ENCODE results near the gene HAND2.

The HAND2 gene

DNA sequence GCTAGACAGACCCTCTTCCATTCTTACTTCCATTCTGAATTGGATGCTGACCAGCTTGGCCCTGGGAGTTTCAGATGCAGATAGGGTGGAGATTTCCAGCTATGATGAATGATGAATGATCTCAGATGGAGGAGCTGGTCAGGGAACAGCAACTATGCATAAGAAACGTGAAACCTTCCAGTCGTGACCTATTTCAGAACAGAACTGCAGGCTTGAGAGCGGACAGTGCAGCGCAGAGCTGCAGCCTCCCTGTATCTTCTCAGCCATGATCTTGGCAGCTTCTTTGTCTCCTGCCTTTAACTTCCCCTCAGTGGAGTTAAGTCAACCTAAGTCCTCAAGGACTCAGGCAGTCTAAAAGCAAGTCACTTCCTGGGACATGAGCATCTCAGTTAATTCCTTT is 43.3 kb upstream of the HAND2 start:
- TF ChIP-seq, protein P1, sequence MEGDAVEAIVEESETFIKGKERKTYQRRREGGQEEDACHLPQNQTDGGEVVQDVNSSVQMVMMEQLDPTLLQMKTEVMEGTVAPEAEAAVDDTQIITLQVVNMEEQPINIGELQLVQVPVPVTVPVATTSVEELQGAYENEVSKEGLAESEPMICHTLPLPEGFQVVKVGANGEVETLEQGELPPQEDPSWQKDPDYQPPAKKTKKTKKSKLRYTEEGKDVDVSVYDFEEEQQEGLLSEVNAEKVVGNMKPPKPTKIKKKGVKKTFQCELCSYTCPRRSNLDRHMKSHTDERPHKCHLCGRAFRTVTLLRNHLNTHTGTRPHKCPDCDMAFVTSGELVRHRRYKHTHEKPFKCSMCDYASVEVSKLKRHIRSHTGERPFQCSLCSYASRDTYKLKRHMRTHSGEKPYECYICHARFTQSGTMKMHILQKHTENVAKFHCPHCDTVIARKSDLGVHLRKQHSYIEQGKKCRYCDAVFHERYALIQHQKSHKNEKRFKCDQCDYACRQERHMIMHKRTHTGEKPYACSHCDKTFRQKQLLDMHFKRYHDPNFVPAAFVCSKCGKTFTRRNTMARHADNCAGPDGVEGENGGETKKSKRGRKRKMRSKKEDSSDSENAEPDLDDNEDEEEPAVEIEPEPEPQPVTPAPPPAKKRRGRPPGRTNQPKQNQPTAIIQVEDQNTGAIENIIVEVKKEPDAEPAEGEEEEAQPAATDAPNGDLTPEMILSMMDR (IDR thresholded peaks at IDR 0.05; ENCODE audit: insufficient read depth, low read length, poor library complexity, severe bottlenecking): no peak
- no peak for DNase-seq (ENCODE audit: extremely low read depth, insufficient read length)
- no peaks in the 10 kb centered on the region for H3K36me3 ChIP-seq (ENCODE audit: control insufficient read depth, insufficient read depth, low read length)
- H3K27me3 ChIP-seq (replicated peaks; ENCODE audit: control insufficient read depth, insufficient read depth, low read length): no peaks in the 10 kb centered on the region
- no peak overlapping the region for H3K4me3 ChIP-seq (replicated peaks; ENCODE audit: low read depth, low read length)

GRCh38 chr4:173572493-173573129 is 42.6 kb upstream of the HAND2 start:
- H3K36me3 ChIP-seq (ENCODE audit: control insufficient read depth, insufficient read depth, low read length): no peaks in the 10 kb centered on the region
- no peak for DNase-seq (ENCODE audit: extremely low read depth, insufficient read length)
- H3K4me3 ChIP-seq (replicated peaks; ENCODE audit: low read depth, low read length): no peak overlapping the region
- TF ChIP-seq, protein P1 (IDR thresholded peaks at IDR 0.05; ENCODE audit: insufficient read depth, low read length, poor library complexity, severe bottlenecking): no peak
- no peaks in the 10 kb centered on the region for H3K27me3 ChIP-seq (replicated peaks; ENCODE audit: control insufficient read depth, insufficient read depth, low read length)

DNA sequence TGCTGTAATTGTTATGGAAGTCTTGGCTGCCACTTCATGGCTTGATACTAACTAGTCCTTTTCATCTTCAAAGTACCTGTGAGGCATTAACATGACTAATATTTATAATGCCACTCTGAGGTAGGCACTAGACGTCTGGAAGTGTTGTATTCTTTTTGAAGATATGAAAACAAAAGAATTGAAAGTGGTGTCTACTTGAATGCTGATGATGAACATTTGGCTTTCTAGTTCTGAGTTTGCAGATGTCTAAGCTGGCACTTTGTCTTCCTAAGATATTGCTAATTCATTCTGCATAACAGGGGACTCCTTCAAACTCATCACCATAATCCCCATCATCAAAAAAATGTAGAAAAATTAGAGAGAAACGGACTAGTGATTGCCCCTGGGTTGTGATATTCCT is 41.6 kb upstream of the HAND2 start:
- TF ChIP-seq, protein P1 (IDR thresholded peaks at IDR 0.05; ENCODE audit: insufficient read depth, low read length, poor library complexity, severe bottlenecking): no peak
- DNase-seq (ENCODE audit: extremely low read depth, insufficient read length): no peak
- Histone ChIP-seq H3K4me3 (replicated peaks; ENCODE audit: low read depth, low read length) (no peak overlapping the region), H3K36me3 (ENCODE audit: control insufficient read depth, insufficient read depth, low read length) (no peaks in the 10 kb centered on the region), H3K27me3 (replicated peaks; ENCODE audit: control insufficient read depth, insufficient read depth, low read length) (no peaks in the 10 kb centered on the region)

DNA sequence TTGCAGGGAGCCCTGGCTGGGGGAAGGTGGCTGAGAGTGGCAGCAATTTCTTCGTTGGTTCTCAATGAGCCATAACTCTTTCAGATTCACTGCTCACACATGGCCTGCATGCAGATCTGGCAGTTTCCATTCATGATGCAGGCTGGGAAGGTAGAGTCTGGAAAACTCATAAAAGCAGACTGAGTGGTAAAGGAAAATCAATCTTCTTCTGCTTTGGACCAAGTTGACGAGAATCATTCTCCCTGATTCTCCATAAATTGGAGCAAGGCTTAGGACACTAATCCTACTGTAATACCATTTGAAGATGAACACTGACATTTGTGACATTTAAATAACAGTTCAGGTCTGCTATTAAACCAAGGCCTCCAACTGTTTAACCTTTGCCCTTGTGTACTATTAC is 35.3 kb upstream of the HAND2 start:
- no peak for DNase-seq (ENCODE audit: extremely low read depth, insufficient read length)
- Histone ChIP-seq H3K27me3 (replicated peaks; ENCODE audit: control insufficient read depth, insufficient read depth, low read length) (no peaks in the 10 kb centered on the region), H3K4me3 (replicated peaks; ENCODE audit: low read depth, low read length) (no peak overlapping the region), H3K36me3 (ENCODE audit: control insufficient read depth, insufficient read depth, low read length) (no peaks in the 10 kb centered on the region)
- TF ChIP-seq, protein P1 (IDR thresholded peaks at IDR 0.05; ENCODE audit: insufficient read depth, low read length, poor library complexity, severe bottlenecking): no peak

DNA sequence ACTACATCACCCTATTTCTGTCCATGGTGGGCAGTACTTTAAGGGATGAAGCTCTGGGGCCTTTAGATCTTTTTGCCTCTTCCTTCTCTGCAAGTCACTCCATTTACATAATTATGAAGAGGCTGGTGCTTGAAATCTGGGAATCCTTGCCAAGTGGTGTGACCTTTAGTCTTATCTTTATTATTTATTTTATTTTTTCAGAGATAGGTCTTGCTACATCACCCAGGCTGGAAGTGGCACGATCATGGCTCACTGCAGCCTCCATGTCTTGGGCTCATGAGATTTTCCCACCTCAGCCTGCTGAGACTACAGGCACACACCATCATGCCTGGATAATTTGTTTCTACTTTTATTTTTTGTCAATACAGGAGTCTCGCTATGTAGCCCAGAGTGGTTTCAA is 34.4 kb upstream of the HAND2 start:
- no peak for DNase-seq (ENCODE audit: extremely low read depth, insufficient read length)
- Histone ChIP-seq H3K27me3 (replicated peaks; ENCODE audit: control insufficient read depth, insufficient read depth, low read length) (no peaks in the 10 kb centered on the region), H3K4me3 (replicated peaks; ENCODE audit: low read depth, low read length) (no peak overlapping the region), H3K36me3 (ENCODE audit: control insufficient read depth, insufficient read depth, low read length) (no peaks in the 10 kb centered on the region)
- TF ChIP-seq, protein P1 (IDR thresholded peaks at IDR 0.05; ENCODE audit: insufficient read depth, low read length, poor library complexity, severe bottlenecking): no peak

GRCh38 chr4:173560896-173561295 is 30.9 kb upstream of the HAND2 start:
- no peak overlapping the region for H3K4me3 ChIP-seq (replicated peaks; ENCODE audit: low read depth, low read length)
- TF ChIP-seq, protein P1 (IDR thresholded peaks at IDR 0.05; ENCODE audit: insufficient read depth, low read length, poor library complexity, severe bottlenecking): no peak
- DNase-seq (ENCODE audit: extremely low read depth, insufficient read length): no peak
- no peaks in the 10 kb centered on the region for H3K27me3 ChIP-seq (replicated peaks; ENCODE audit: control insufficient read depth, insufficient read depth, low read length)
- no peaks in the 10 kb centered on the region for H3K36me3 ChIP-seq (ENCODE audit: control insufficient read depth, insufficient read depth, low read length)
